GM21723 (cell line): ENCODE measurements around the gene SETD2.

Experiments used
- ATAC-seq: cut with Tn5 transposase; IDR thresholded peaks from one replicate; pipeline ENCODE4 v1.9.1; 2021; ENCODE audit warnings: mild to moderate bottlenecking, moderate library complexity; ENCODE audit not compliant: unreplicated experiment

SETD2 gene

GRCh38 chr3:46987743-46988401 is 176.0 kb downstream of the SETD2 start:
- ATAC-seq: peak; percentile 75

GRCh38 chr3:46987319-46987742 is 176.6 kb downstream of the SETD2 start:
- ATAC-seq: peak; percentile 1

GRCh38 chr3:46986782-46987310 is 177.1 kb downstream of the SETD2 start:
- no peak for ATAC-seq

GRCh38 chr3:46986055-46986730 is 177.7 kb downstream of the SETD2 start:
- ATAC-seq: no peak

- ATAC-seq: no peak
These were observed 178.3 kb downstream of the SETD2 start for GRCh38 chr3:46985588-46985987.

- no peak for ATAC-seq
These were observed 179.1 kb downstream of the SETD2 start for GRCh38 chr3:46984591-46985459.

- ATAC-seq: no peak
These were observed 181.4 kb downstream of the SETD2 start for GRCh38 chr3:46982546-46982945.

GRCh38 chr3:46981932-46982471 is 181.9 kb downstream of the SETD2 start:
- no peak for ATAC-seq

GRCh38 chr3:46979958-46980497 is 183.9 kb downstream of the SETD2 start:
- ATAC-seq: peak; percentile 1

GRCh38 chr3:46978985-46979944 is 184.6 kb downstream of the SETD2 start, which contains the start of gene NBEAL2:
Gene NBEAL2, plus strand, starts transcription at chr3:46979666. Its CDS starts 196 bp downstream, at chr3:46979862.
- ATAC-seq: peak; percentile 79

- no peak for ATAC-seq
These were observed 185.5 kb downstream of the SETD2 start for GRCh38 chr3:46978381-46978780.

GRCh38 chr3:46977811-46978195 is 186.1 kb downstream of the SETD2 start:
- no peak for ATAC-seq

- ATAC-seq: peak; percentile 54
These were observed 187.4 kb downstream of the SETD2 start, which contains the start of gene CCDC12 for GRCh38 chr3:46976326-46977190. Gene CCDC12, minus strand, starts transcription at chr3:46976745. Its CDS starts 13 bp downstream, at chr3:46976732.

- no peak for ATAC-seq
These were observed 189.3 kb downstream of the SETD2 start for GRCh38 chr3:46974421-46975171.

GRCh38 chr3:46972396-46972795 is 191.5 kb downstream of the SETD2 start:
- ATAC-seq: no peak

- no peak for ATAC-seq
These were observed 192.2 kb downstream of the SETD2 start for GRCh38 chr3:46971742-46972141.

GRCh38 chr3:46971151-46971550 is 192.8 kb downstream of the SETD2 start:
- ATAC-seq: no peak
